ENCODE measurements around the gene PRKCE. TPM values are rescaled to one million over a fixed set of nuclear protein-coding genes. Genes with fewer than 3 reads are reported as not detected.

Gene PRKCE
- total RNA-seq, 1 donor from 2014 or later = 12.0 TPM

DNA sequence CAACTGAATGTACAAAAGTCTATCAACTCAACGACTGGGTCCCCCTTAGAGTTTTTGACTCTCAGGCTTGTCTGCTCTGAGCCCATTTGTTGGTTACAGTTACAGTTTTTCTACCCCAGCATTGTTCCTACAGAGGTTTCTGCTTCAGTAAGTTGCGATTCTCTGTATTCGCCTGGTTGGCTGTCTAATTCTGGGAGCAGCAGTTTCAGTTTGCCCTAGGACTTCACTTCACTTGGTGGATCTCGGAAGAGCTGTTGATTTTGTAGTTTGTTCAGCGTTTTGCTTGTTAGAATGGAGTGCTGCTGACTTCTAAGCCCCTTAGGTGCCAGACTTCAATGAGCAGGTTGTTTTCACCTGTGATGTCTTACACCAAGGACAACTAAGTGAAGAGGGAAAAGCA, 349.2 kb downstream of the PRKCE start:
- TF ChIP-seq, protein P1, sequence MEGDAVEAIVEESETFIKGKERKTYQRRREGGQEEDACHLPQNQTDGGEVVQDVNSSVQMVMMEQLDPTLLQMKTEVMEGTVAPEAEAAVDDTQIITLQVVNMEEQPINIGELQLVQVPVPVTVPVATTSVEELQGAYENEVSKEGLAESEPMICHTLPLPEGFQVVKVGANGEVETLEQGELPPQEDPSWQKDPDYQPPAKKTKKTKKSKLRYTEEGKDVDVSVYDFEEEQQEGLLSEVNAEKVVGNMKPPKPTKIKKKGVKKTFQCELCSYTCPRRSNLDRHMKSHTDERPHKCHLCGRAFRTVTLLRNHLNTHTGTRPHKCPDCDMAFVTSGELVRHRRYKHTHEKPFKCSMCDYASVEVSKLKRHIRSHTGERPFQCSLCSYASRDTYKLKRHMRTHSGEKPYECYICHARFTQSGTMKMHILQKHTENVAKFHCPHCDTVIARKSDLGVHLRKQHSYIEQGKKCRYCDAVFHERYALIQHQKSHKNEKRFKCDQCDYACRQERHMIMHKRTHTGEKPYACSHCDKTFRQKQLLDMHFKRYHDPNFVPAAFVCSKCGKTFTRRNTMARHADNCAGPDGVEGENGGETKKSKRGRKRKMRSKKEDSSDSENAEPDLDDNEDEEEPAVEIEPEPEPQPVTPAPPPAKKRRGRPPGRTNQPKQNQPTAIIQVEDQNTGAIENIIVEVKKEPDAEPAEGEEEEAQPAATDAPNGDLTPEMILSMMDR (IDR thresholded peaks at IDR 0.05) = no peak
- peaks cover 39% of the 10 kb centered on the region for H3K4me1 Mint-ChIP-seq (ENCODE audit: low read depth)
- H3K4me3 Mint-ChIP-seq (ENCODE audit: unreplicated experiment) = no peak overlapping the region
- H3K27me3 Mint-ChIP-seq (ENCODE audit: low read depth) = no peaks in the 10 kb centered on the region
- H3K36me3 Mint-ChIP-seq (ENCODE audit: low read depth) = peaks cover 9% of the 10 kb centered on the region
- H3K27ac Mint-ChIP-seq (ENCODE audit: unreplicated experiment) = no peak overlapping the region
- DNase-seq (ENCODE audit: low spot score) = no peak
- peaks cover 12% of the 10 kb centered on the region for H3K9me3 Mint-ChIP-seq (ENCODE audit: low read depth)

GRCh38 chr2:46001290-46001689, 349.8 kb downstream of the PRKCE start:
- Mint-ChIP-seq H3K27ac (ENCODE audit: unreplicated experiment) (no peak overlapping the region), H3K36me3 (ENCODE audit: low read depth) (peaks cover 8% of the 10 kb centered on the region)

GRCh38 chr2:46001741-46002506, 350.4 kb downstream of the PRKCE start:
- peak overlapping the region; percentile 49 for H3K27ac Mint-ChIP-seq (ENCODE audit: unreplicated experiment)
- H3K36me3 Mint-ChIP-seq (ENCODE audit: low read depth) = peaks cover 10% of the 10 kb centered on the region
- DNase-seq (ENCODE audit: low spot score) = no peak
- no peak overlapping the region for H3K4me3 Mint-ChIP-seq (ENCODE audit: unreplicated experiment)
- TF ChIP-seq, protein P1 (IDR thresholded peaks at IDR 0.05) = no peak
- peaks cover 5% of the 10 kb centered on the region for H3K9me3 Mint-ChIP-seq (ENCODE audit: low read depth)
- no peaks in the 10 kb centered on the region for H3K27me3 Mint-ChIP-seq (ENCODE audit: low read depth)
- peaks cover 39% of the 10 kb centered on the region for H3K4me1 Mint-ChIP-seq (ENCODE audit: low read depth)

More at GRCh38 chr2:46001290-46001689, 349.8 kb downstream of the PRKCE start:
- TF ChIP-seq, protein P1 (IDR thresholded peaks at IDR 0.05) = no peak
- Mint-ChIP-seq H3K4me1 (ENCODE audit: low read depth) (peaks cover 39% of the 10 kb centered on the region), H3K4me3 (ENCODE audit: unreplicated experiment) (no peak overlapping the region), H3K9me3 (ENCODE audit: low read depth) (peaks cover 6% of the 10 kb centered on the region), H3K27me3 (ENCODE audit: low read depth) (no peaks in the 10 kb centered on the region)
- DNase-seq (ENCODE audit: low spot score) = no peak

- H3K27me3 Mint-ChIP-seq (ENCODE audit: low read depth) = no peaks in the 10 kb centered on the region
- no peak for DNase-seq (ENCODE audit: low spot score)
- peaks cover 39% of the 10 kb centered on the region for H3K4me1 Mint-ChIP-seq (ENCODE audit: low read depth)
- peak overlapping the region; percentile 43 for H3K27ac Mint-ChIP-seq (ENCODE audit: unreplicated experiment)
- peaks cover 5% of the 10 kb centered on the region for H3K9me3 Mint-ChIP-seq (ENCODE audit: low read depth)
- TF ChIP-seq, protein P1 (IDR thresholded peaks at IDR 0.05) = no peak
- peaks cover 11% of the 10 kb centered on the region for H3K36me3 Mint-ChIP-seq (ENCODE audit: low read depth)
- no peak overlapping the region for H3K4me3 Mint-ChIP-seq (ENCODE audit: unreplicated experiment)
Observed at GRCh38 chr2:46002507-46002883, 351.0 kb downstream of the PRKCE start.

GRCh38 chr2:46002947-46003346, 351.5 kb downstream of the PRKCE start:
- Mint-ChIP-seq H3K9me3 (ENCODE audit: low read depth) (peaks cover 5% of the 10 kb centered on the region), H3K4me1 (ENCODE audit: low read depth) (peaks cover 39% of the 10 kb centered on the region), H3K27ac (ENCODE audit: unreplicated experiment) (peak overlapping the region; percentile 43), H3K27me3 (ENCODE audit: low read depth) (no peaks in the 10 kb centered on the region), H3K4me3 (ENCODE audit: unreplicated experiment) (no peak overlapping the region), H3K36me3 (ENCODE audit: low read depth) (peaks cover 16% of the 10 kb centered on the region)
- DNase-seq (ENCODE audit: low spot score) = no peak
- TF ChIP-seq, protein P1 (IDR thresholded peaks at IDR 0.05) = no peak
